K562 (cell line): ENCODE data around the gene VWA7. TPM values are rescaled to one million over a fixed set of nuclear protein-coding genes. Genes with fewer than 3 reads are reported as not detected.

Experiments used
- ATF7 ChIP-seq: fragments of 450-650 bp; IDR thresholded peaks from 2 replicates; pipeline ENCODE4 v1.7.1; 2014; ENCODE audit warnings: mild to moderate bottlenecking, moderate library complexity
- CHCHD3 ChIP-seq: fragments of 250-450 bp; sonication (Bioruptor Pico); IDR thresholded peaks from 2 replicates; pipeline ENCODE4 v2.1.2; 2022; ENCODE audit warnings: mild to moderate bottlenecking
- CSDE1 ChIP-seq, 2 experiments: fragments of 450-650 bp; IDR thresholded peaks; 2 replicates each; pipeline ENCODE4 v1.6.1; 2016; ENCODE audit warnings: mild to moderate bottlenecking in 1 of 2
- DNMT1 ChIP-seq: fragments of 450-650 bp; IDR thresholded peaks from 2 replicates; pipeline ENCODE4 v1.6.1; 2016; ENCODE audit warnings: antibody characterized with exemption, mild to moderate bottlenecking
- FOXP1 ChIP-seq: sonication (generic); formaldehyde crosslinking; IDR thresholded peaks from 2 replicates; pipeline ENCODE4 v1.8.0; 2022; ENCODE audit warnings: mild to moderate bottlenecking, missing genetic modification reagents
- MCM3 ChIP-seq: fragments of 450-650 bp; IDR thresholded peaks from 2 replicates; pipeline ENCODE4 v1.6.1; 2016
- NCOA4 ChIP-seq: fragments of 450-650 bp; IDR thresholded peaks from 2 replicates; pipeline ENCODE4 v1.6.1; 2018; ENCODE audit warnings: mild to moderate bottlenecking; ENCODE audit not compliant: partially characterized antibody
- NR1H2 ChIP-seq: sonication (generic); formaldehyde crosslinking; IDR thresholded peaks from 2 replicates; pipeline ENCODE4 v1.4.0; 2020; ENCODE audit warnings: mild to moderate bottlenecking, missing genetic modification reagents
- NRF1 ChIP-seq, 2 experiments: fragments of 450-650 bp; IDR thresholded peaks in 1 of 2; conservative IDR thresholded peaks in 1 of 2; 2 replicates each; pipeline ENCODE4 v1.6.1; 2014; ENCODE audit warnings: mild to moderate bottlenecking in 2 of 2
- PHB2 ChIP-seq: fragments of 450-650 bp; IDR thresholded peaks from 2 replicates; pipeline ENCODE4 v1.6.1; 2017; ENCODE audit warnings: low read depth
- PTRF ChIP-seq: fragments of 450-650 bp; IDR thresholded peaks from 2 replicates; pipeline ENCODE4 v1.6.1; 2016; ENCODE audit warnings: mild to moderate bottlenecking, missing genetic modification characterization, missing compliant biosample characterization
- PYGO2 ChIP-seq: fragments of 450-650 bp; IDR thresholded peaks from 2 replicates; pipeline ENCODE4 v1.6.1; 2016; ENCODE audit warnings: mild to moderate bottlenecking, missing genetic modification characterization, moderate library complexity, missing compliant biosample characterization
- RBM39 ChIP-seq: fragments of 200-400 bp; formaldehyde crosslinking; optimal IDR thresholded peaks from 2 replicates; pipeline ENCODE3; 2018; ENCODE audit warnings: low read depth, low read length
- SNIP1 ChIP-seq: fragments of 450-650 bp; IDR thresholded peaks from 2 replicates; pipeline ENCODE4 v1.7.1; 2017; ENCODE audit warnings: low read depth, mild to moderate bottlenecking
- TSC22D4 ChIP-seq: fragments of 450-650 bp; IDR thresholded peaks from 2 replicates; pipeline ENCODE4 v1.6.1; 2016; ENCODE audit warnings: missing genetic modification characterization, missing biosample characterization, control low read depth
- ZNF174 ChIP-seq: fragments of 250-450 bp; sonication (Bioruptor Pico); IDR thresholded peaks from 2 replicates; pipeline ENCODE4 v1.4.0; 2020; ENCODE audit warnings: mild to moderate bottlenecking
- ZNF644 ChIP-seq: fragments of 200-800 bp; sonication (Bioruptor generic); IDR thresholded peaks from 2 replicates; pipeline ENCODE4 v1.6.1; 2016; ENCODE audit warnings: low read depth, missing genetic modification characterization, missing compliant biosample characterization
- ZNF696 ChIP-seq: fragments of 250-450 bp; sonication (Bioruptor Pico); conservative IDR thresholded peaks from 2 replicates; pipeline ENCODE4 v1.4.0; 2020; ENCODE audit warnings: mild to moderate bottlenecking, moderate library complexity
- ZNF785 ChIP-seq: fragments of 250-450 bp; sonication (Bioruptor Pico); IDR thresholded peaks from 2 replicates; pipeline ENCODE4 v1.4.0; 2020; ENCODE audit warnings: mild to moderate bottlenecking
- polyA plus RNA-seq, 8 experiments: library from polyadenylated mRNA; depleted of rRNA in 4 of 8; stranded (reverse) in 5 of 8; unstranded in 3 of 8; fragments of >200 nt; fragmentation: Nextera tagmentation in 2 of 8; fragmentation: Illumina TruSeq in 1 of 8; extraction: Ambion mirVana in 2 of 8; extraction: Trizol in 1 of 8; gene quantifications; 2 replicates each; pipeline versions ENCODE4 v1.2.1 to v1.2.3, GENCODE V29; 2011 to 2014; ENCODE audit warnings: inconsistent platforms in 1 of 8, missing spikeins in 1 of 8
- total RNA-seq, 7 experiments: library from RNA; depleted of rRNA in 6 of 7; stranded (reverse); fragments of >200 nt in 6 of 7; fragmentation: Illumina TruSeq in 2 of 7; extraction: Trizol in 2 of 7; gene quantifications; 2 replicates each; pipeline versions ENCODE4 v1.2.1 to v1.2.3, GENCODE V29; 2011 to 2021; ENCODE audit warnings: low replicate concordance in 1 of 7
- TF ChIP-seq, protein P1 (sequence below): fragments of 250-450 bp; sonication (Bioruptor Pico); IDR thresholded peaks from 2 replicates; pipeline ENCODE4 v1.5.1; 2021; ENCODE audit warnings: mild to moderate bottlenecking
- TF ChIP-seq, protein P2 (sequence below): fragments of 250-450 bp; sonication (Bioruptor Pico); IDR thresholded peaks from 2 replicates; pipeline ENCODE4 v1.5.0; 2020; ENCODE audit warnings: mild to moderate bottlenecking
- TF ChIP-seq, protein P3 (sequence below): sonication (generic); formaldehyde crosslinking; IDR thresholded peaks from 2 replicates; pipeline ENCODE4 v1.4.0; 2020; ENCODE audit warnings: mild to moderate bottlenecking, missing genetic modification reagents
- TF ChIP-seq, protein P4 (sequence below): fragments of 250-450 bp; sonication (Bioruptor Pico); IDR thresholded peaks from 2 replicates; pipeline ENCODE4 v1.5.0; 2020; ENCODE audit warnings: mild to moderate bottlenecking, borderline replicate concordance

The VWA7 gene
- total and polyA plus RNA-seq, 9 of the 15 experiments (the other 6 are each of a cell fraction or from before 2014, with no cell fraction given), result 0.18 to 2.9 (median 0.95) TPM

DNA sequence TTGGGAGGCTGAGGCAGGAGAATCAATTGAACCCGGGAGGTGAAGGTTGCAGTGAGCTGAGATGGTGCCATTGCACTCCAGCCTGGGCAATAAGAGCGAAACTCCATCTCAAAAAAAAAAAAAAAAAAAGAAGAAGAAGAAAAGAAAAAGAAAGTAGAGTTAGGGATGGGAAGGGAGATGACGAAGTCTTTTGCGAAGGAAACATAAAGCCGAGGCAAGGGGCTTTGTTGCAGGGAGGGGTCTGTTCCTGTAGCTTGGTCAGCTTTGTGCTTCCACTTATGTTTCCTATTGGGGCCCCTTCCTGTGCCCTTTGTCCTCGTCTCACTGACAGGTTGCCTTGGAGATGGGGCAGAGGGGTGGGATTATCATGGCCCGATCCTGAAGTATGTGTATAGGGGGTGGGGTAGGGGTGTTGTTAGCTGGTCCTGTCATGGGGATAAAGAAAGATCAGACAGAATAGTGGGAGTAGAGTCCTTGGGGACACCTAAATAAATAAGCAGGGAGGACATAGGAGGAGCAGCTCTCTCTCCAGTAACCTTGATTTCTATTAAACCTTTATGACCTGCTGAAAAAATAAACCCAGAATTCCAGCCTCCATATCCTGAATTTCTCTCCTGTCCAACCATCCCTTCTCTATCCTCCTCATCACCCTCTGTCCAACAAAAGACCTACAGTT is 39.7 kb downstream of the VWA7 start (continued):
- TF ChIP-seq FOXP1 (CRISPR knock-in tag) (0 out of 2 replicates have a peak, but pooled peaks have one; percentile 52), SNIP1 (no peak), ZNF785 (CRISPR knock-in tag) (no peak), ZNF696 (CRISPR knock-in tag) (0 out of 2 replicates have a peak, but pooled peaks have one; percentile 6), ZNF174 (CRISPR knock-in tag) (0 out of 2 replicates have a peak, but pooled peaks have one; percentile 6), CSDE1 (IDR thresholded peaks at IDR 0.05) (no peak), RBM39 (peak; percentile 29), ATF7 (no peak), CHCHD3 (CRISPR knock-in tag) (0 out of 2 replicates have a peak, but pooled peaks have one; percentile 70), ZNF644 (no peak), NCOA4 (peak; percentile 78), PTRF (tag) (peak; percentile 46; the same call in 1 of the 2 replicates), PHB2 (peak; percentile 65), MCM3 (no peak), PYGO2 (tag) (peak; percentile 14; the same call in 1 of the 2 replicates), NR1H2 (CRISPR knock-in tag) (0 out of 2 replicates have a peak, but pooled peaks have one; percentile 78), DNMT1 (peak; percentile 73; the same call in 1 of the 2 replicates), NRF1 (conservative IDR thresholded peaks at IDR 0.05 in 1 of 2, IDR thresholded peaks at IDR 0.05 in 1 of 2) (no peak), TSC22D4 (tag) (0 out of 2 replicates have a peak, but pooled peaks have one; percentile 64)
- TF ChIP-seq, protein P1, sequence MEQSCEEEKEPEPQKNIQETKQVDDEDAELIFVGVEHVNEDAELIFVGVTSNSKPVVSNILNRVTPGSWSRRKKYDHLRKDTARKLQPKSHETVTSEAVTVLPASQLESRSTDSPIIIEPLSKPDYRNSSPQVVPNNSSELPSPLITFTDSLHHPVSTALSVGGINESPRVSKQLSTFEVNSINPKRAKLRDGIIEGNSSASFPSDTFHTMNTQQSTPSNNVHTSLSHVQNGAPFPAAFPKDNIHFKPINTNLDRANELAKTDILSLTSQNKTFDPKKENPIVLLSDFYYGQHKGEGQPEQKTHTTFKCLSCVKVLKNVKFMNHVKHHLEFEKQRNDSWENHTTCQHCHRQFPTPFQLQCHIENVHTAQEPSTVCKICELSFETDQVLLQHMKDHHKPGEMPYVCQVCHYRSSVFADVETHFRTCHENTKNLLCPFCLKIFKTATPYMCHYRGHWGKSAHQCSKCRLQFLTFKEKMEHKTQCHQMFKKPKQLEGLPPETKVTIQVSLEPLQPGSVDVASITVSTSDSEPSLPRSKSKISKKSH, result peak; percentile 66; the same call in 1 of the 2 replicates
- TF ChIP-seq, protein P2, sequence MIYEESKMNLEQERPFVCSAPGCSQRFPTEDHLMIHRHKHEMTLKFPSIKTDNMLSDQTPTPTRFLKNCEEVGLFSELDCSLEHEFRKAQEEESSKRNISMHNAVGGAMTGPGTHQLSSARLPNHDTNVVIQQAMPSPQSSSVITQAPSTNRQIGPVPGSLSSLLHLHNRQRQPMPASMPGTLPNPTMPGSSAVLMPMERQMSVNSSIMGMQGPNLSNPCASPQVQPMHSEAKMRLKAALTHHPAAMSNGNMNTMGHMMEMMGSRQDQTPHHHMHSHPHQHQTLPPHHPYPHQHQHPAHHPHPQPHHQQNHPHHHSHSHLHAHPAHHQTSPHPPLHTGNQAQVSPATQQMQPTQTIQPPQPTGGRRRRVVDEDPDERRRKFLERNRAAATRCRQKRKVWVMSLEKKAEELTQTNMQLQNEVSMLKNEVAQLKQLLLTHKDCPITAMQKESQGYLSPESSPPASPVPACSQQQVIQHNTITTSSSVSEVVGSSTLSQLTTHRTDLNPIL (CRISPR knock-in tag), result peak; percentile 82; the same call in 1 of the 2 replicates
- TF ChIP-seq, protein P3, sequence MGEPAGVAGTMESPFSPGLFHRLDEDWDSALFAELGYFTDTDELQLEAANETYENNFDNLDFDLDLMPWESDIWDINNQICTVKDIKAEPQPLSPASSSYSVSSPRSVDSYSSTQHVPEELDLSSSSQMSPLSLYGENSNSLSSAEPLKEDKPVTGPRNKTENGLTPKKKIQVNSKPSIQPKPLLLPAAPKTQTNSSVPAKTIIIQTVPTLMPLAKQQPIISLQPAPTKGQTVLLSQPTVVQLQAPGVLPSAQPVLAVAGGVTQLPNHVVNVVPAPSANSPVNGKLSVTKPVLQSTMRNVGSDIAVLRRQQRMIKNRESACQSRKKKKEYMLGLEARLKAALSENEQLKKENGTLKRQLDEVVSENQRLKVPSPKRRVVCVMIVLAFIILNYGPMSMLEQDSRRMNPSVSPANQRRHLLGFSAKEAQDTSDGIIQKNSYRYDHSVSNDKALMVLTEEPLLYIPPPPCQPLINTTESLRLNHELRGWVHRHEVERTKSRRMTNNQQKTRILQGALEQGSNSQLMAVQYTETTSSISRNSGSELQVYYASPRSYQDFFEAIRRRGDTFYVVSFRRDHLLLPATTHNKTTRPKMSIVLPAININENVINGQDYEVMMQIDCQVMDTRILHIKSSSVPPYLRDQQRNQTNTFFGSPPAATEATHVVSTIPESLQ, result 0 out of 2 replicates have a peak, but pooled peaks have one; percentile 16
- TF ChIP-seq, protein P4, sequence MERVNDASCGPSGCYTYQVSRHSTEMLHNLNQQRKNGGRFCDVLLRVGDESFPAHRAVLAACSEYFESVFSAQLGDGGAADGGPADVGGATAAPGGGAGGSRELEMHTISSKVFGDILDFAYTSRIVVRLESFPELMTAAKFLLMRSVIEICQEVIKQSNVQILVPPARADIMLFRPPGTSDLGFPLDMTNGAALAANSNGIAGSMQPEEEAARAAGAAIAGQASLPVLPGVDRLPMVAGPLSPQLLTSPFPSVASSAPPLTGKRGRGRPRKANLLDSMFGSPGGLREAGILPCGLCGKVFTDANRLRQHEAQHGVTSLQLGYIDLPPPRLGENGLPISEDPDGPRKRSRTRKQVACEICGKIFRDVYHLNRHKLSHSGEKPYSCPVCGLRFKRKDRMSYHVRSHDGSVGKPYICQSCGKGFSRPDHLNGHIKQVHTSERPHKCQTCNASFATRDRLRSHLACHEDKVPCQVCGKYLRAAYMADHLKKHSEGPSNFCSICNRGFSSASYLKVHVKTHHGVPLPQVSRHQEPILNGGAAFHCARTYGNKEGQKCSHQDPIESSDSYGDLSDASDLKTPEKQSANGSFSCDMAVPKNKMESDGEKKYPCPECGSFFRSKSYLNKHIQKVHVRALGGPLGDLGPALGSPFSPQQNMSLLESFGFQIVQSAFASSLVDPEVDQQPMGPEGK, result 0 out of 2 replicates have a peak, but pooled peaks have one; percentile 62
